Lower leg skin (tissue), 3 donors: Measurements from ENCODE around the gene MYO3B.

ENCODE experiments used
- POLR2A ChIP-seq, 2 donors: fragments of 450-650 bp; IDR thresholded peaks; one replicate each; pipeline ENCODE4 v1.6.1; 2016 to 2017; ENCODE audit warnings: antibody characterized with exemption in 2 of 2, mild to moderate bottlenecking in 1 of 2, moderate library complexity in 1 of 2
- TF ChIP-seq, protein P1 (sequence below), 3 donors: fragments of 450-650 bp; IDR thresholded peaks; one replicate each; pipeline ENCODE4 v1.5.1; 2016; ENCODE audit warnings: antibody characterized with exemption in 3 of 3, mild to moderate bottlenecking in 3 of 3, moderate library complexity in 2 of 3

DNA sequence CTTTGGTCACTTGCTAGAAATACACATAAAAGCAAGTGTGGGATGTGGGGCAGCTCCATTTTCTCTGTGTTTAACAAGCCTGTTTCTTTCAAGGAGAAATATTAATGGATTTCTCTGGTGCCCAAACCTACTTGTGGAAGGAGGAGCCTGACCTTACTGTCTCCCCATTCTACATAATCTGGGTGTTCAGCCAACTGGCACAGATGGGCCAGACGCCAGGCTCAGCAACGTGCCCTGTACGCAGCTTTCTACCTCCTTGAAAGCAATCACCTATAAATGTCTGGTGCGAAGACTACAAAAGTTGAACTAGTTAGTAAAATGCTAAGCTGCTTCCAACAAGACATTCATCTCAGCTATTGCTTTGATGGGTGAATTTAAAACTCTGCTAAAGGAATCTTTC is 33.2 kb upstream of the MYO3B start:
- TF ChIP-seq, protein P1, sequence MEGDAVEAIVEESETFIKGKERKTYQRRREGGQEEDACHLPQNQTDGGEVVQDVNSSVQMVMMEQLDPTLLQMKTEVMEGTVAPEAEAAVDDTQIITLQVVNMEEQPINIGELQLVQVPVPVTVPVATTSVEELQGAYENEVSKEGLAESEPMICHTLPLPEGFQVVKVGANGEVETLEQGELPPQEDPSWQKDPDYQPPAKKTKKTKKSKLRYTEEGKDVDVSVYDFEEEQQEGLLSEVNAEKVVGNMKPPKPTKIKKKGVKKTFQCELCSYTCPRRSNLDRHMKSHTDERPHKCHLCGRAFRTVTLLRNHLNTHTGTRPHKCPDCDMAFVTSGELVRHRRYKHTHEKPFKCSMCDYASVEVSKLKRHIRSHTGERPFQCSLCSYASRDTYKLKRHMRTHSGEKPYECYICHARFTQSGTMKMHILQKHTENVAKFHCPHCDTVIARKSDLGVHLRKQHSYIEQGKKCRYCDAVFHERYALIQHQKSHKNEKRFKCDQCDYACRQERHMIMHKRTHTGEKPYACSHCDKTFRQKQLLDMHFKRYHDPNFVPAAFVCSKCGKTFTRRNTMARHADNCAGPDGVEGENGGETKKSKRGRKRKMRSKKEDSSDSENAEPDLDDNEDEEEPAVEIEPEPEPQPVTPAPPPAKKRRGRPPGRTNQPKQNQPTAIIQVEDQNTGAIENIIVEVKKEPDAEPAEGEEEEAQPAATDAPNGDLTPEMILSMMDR (IDR thresholded peaks at IDR 0.05), result no peak
- TF ChIP-seq POLR2A (IDR thresholded peaks at IDR 0.05), result no peak
